ENCODE measurements around the gene ARMC5.
"Not testable (repeated sequence)": the region's sequence is repeated elsewhere in the genome, so short reads cannot be mapped to it uniquely, and the experiment has no call there.

ARMC5 gene

DNA sequence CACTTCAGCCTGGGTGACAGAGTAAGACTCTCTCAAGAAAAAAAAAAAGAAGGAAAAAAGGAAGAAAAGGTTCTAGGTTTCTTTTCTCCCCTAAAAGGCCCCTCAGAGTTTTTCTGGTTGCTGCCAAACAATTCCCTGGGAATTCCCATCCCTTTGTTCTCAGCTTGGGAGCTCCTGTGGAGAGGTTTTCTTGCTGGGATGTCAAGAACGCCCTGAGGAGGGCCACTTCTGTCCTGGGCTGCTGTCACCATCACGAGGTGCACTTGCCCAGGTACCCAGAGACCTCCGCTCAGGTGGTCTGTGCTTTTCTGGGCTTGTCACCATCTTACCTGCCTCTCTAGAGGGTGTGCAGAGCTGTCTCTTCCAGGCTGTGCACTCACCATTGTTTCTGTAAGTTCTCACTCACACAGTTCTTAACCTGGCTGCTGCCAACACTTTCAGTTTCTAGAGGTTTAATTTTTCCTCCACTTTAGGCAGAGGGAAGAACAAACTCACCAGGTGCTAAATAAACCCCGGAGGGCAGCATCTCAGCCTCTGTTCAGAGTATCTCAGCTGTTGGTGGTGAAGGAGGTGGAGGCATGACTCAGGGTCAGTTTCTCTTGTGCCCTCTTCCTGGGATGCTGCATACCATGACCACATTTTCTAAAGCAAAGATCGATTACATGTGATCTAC lies 28.8 kb upstream of the ARMC5 start:
- DNase-seq: no peak

DNA sequence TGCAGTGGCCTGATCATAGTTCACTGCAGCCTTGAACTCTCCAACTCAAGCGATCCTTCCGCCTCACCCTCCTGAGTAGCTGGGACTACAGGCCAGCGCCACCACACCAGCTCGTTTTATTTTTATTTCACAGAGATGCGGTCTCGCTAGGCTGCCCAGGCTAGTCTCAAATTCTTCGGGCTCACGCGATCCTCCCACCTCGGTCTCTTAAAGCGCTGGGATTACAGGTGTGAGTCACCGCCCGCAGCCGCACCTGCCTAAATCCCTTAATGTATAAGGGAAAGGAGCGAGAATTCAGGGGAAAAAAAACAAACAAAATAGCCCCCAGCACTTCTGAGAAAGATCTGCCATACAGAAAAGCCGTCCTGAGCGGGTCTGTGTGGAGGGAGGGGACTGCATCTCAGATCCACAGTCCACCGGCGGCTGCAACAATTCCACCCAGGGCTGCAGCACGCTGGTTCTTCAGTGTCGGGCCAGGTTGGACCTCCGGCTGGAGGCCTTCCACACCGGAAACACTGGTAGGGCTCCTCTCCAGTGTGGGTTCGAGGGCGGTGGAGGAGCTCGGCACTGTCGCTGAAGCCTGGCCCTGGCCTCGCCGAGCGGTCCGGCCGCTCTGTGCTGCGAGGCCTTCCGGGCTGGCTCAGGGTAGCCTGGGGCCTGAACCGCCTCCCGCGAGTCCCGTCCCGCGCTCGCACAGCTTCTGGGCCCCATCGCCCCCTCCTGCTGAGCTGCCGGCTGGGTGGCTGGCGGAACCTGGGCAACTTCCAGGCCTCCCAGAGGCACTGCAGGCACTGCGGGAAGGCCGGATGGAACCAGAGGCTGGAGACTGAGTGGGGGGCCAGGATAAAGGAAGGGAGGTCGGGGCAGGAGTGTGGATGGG lies 23.7 kb upstream of the ARMC5 start:
- no peak for DNase-seq

DNA sequence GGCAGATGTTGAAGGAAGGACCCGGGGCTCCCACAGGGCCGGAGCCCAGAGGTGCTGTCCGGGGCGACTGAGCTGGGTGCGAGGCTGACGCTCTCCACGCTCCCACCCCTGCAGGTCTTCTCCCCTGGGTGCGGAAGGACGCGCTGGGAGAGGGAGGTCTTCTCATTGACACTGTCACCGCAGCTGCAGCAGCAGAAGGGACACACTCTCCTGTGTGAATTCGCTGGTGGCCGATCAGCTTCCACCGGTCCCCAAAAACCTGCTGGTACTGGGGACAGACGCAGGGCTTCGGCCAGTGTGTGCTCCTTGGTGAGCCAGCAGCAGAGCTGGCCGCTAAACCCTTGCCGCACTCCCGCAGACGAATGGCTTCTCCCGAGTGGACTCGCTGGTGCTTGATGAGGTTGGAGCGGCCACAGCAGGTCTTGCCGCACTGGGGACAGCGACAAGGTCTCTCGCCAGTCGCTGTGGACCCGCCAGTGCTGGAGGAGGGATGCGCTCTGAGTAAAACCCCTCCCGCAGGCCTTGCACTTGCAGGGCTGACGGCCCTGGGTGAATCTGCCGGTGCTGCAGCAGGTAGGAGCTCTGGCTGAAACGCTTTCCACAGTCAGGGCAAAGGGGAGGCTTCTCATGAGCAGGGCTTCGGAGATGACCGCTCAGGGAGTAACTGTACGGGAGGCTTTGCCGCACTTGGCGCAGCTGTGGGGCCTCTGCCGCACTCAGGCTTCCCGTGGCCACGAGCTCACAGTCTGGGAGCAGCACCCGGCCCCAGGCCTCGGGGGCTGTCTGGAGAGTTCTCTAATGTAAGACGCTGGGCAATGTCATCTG lies 22.9 kb upstream of the ARMC5 start:
- DNase-seq: no peak

DNA sequence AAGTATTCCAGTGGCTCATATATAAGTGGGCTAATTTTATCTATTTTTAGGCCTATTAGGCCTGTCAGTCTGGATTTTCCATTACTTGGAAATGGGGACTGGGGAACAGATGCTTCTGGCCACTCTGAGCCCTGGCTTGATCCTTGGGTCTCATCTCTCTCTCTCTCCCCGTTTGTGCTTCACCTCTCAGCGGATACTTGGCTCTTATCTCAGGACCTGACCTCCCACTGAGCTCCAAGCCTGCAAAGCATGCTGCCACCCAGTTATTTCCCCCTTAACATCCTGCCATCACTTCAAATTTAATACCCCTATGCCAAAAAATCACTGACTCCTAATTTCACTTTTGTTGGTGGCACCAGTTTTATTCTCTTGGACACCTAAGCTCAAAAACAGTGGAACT lies 20.9 kb upstream of the ARMC5 start:
- no peak for DNase-seq

DNA sequence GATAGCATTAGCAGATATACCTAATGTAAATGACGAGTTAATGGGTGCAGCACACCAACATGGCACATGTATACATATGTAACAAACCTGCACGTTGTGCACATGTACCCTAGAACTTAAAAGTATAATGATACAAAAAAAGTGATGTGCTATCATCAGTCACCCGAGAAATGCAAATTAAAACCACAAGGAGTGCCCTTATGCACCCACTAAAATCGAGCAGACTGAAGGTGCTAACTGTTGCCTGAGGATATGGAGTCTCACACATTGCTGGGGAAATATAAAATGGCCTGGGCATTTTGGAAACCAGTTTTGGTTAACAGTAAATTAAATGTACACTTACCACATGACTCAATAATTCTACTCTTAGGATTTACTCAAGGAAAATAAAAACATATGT lies 20.3 kb upstream of the ARMC5 start:
- DNase-seq: not testable (repeated sequence)

DNA sequence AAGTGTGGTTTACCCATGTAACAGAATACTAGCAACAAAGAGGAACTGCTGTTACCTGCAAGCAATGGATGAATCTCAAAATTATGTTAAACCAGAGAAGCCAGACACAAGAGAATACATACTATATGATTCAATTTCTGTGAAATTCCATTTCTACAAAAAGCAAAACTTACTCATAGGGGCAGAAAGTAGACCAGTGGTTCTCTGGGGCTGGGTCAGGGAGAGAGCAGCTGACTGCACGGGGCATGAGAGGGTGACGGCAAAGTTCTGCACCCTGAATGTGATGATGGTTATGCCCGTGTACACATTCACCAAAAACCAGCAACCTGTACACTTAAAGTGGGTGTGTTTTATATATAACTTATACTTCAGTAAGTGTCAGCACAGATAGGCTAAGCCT lies 19.8 kb upstream of the ARMC5 start:
- no peak for DNase-seq

DNA sequence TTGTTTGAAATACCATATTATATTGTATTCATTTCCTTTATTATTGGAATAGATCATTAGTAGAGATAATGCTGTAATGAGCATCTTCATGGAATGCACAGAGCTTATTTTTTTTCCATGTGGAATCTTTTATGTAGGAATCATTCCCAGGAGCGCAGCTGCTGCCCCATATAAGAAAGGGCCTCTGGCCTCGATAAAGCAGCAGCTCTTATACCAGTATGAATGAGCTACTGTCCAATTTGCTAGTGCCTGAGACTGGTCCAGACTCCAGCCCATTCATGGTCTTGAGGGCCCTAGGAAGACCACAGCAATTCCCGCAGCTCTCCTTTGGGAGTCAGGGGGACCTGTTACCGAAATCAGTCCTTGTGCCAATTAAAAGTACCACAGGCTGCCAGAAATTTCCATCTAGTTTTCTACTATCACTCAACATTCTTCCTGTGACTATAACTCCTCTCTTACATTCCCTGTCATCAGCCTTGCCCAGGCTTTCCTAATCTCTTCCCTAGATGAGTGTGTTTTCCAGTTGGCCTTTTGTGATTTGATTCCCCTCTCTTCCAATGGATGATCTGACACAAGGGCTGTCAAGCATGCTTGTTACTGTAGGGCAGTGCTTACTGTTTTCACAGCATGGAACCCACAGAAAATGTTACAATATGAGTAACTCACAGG lies 18.7 kb upstream of the ARMC5 start:
- peak in 7 of 58 donors; percentile 8 to 45 (median 16) for DNase-seq

DNA sequence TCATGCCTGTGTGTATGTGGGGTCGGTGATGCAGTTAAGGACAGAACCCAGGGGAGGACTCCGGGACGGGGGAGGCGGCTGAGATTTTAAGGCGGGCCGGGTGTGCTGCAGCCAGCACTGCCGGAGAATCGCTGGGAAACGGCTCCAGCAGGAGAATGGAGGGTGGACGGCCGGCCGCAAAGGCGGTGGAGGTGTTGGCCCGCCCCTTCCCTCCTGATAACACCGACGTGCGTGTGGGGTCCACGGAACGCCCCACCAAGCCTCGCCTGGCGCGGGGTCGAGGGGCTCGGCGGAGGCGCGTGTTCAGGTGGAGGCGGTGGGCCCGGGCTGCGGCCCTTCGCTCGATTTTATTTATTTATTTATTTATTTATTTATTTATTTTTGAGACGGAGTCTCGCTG lies 17.3 kb upstream of the ARMC5 start:
- DNase-seq: no peak

DNA sequence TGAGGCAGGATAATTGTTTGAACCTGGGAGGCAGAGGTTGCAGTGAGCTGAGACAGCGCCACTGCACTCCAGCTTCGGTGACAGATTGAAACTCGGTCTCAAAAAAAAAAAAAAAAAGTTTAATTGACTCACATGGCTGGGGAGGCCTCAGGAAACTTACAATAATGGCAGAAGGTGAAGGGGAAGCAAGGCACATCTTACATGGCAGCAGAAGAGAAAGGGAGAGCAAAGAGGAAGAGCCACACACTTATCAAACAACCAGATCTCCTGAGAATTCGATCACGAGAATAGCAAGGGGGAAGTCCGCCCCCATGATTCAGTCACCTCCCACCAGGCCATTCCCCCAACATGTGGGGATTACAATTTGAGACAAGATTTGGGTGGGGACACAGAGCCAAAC lies 13.4 kb upstream of the ARMC5 start:
- not testable (repeated sequence) for DNase-seq

DNA sequence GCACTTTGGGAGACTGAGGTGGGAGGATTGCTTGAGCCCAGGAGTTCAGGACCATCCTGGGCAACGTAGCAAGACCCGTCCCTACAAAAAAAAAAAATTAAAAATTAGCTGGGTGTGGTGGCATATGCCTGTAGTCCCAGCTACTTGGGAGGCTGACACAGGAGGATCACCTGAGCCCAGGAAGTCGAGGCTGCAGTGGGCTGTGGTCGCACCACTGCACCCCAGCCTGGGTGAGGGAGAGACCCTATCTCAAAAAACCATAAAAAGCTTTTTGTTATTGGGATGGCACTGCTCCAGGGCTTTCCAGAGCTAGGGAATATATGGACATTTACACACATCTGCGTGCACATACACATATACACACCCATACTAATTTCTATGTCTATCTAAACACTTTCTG lies 8.1 kb upstream of the ARMC5 start:
- DNase-seq: no peak

DNA sequence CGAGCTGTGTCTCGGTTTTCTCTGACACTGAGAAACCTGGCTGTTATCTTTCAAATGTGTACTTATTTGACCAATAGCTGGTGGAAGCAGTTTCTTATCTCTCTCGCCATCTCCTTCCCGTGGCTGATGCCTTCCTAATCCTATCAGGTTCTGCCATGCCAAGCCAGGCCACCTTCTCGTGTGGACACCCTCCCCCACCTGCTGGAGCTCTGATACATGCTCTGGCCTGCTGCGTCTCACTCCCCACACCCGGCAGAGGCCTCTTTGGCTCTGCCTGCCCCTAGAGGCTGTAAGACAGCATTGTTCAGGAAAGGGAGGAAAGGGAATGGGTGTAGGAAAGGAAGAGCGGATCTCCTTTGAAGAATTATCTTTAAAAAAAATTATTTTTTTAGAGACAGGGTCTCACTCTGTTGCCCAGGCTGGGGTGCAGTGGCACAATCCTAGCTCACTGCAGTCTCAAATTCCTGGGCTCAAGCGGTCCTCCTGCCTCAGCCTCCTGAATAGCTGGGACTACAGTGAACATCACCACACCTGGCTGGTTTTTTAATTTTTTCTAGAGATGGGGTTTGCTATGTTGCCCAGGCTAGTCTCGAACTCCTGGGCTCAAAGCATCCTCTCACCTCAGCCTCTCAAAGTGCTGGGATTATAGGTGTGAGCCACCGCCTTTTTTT lies 7.5 kb upstream of the ARMC5 start:
- DNase-seq: peak in 26 of 58 donors; percentile 4 to 70 (median 27)

DNA sequence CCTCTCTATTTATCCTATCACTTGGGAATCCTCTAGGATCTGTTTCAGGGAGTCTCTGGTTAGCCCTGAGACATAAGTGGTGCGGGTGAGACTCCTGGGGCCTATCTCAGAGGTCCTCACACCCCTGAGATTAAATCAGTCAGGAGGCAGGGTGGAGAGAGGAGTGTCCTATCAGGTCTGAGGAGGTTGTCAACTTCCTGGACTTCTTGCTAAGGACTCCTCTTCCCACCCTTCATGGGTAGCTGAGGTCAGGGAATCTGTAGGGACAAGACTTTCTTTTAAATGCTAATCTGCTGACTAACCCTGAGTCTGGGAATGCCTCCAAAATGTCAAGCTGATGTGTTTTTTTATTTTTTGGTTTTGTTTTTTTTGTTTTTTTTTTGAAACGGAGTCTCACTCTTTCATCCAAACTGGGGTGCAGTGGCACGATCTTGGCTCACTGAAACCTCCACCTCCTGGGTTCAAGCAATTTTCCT lies 6.6 kb upstream of the ARMC5 start:
- DNase-seq: peak in 1 of 58 donors; percentile 15

DNA sequence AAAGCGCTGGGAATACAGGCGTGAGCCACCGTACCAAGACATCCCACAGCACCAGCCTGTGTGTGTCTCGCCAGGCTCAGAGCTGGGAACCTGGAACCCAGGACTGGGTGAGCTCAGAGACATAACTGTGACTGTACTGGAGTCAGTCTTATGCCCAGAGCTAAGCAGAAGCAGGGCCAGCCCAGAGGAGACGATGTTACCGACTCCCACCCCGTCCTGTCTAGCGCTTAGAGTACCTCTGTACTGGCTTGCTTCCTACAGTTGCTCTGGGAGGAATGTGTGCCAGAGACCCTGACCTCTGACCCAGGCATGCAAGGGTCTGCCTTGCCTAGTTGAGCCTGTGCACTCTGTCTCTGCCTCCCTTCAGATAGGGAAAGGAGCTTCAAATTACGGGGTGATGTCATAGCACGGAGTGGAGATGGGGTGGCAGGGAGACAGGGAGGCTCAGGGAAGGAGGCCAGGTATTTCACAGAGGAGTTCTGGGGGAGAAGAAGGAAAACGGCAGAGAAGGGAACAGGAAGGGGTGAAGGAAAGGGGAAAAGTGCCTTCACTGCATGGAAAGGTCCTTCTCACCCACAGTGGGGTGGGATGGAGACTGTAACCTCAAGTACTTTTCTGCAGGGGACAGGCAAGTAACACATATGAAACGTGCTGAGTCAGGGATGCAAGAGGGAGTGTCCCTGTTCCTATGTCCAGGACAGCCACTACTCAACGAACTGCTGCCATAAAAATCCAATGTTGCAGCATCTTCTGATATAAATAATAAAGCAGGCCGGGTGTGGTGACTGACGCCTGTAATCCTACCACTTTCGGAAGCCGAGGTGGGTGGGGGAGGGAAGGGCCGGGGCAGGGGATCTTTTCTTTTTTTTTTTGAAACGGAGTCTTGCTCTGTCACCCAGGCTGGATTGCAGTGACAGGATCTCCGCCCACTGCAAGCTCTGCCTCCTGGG lies 5.8 kb upstream of the ARMC5 start:
- DNase-seq: no peak

DNA sequence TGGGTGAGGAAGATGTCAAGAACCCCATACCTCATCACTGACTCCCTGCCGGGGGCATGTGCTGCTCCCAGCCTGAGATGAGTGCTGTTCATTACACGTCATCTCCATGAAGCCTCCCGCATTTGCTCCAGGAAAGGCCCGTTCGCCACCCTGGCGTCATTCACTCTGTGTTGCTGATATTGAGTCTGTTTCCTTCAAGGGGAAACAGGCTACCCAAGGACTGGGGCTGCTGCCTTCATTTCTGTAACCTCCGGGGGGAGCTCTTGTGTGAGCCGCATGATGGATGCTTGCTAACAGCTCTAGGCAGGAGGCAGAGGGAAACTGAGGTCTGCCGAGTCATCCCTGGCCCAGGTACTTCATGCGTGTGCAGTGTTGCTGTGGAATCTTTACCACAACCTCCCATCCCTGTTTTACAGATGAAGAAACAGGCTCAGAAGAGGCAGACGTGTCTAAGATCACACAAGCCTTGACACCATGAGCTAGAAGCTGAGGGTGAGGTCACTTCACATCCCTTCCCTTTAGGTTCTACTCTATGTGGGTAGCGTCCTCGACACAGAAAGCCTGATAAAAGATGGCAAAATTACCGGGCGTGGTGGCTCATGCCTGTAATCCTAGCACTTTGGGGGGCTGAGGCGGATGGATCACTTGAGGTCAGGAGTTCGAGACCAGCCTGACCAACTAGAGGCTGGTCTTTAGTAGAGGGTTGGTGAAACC lies 3.5 kb upstream of the ARMC5 start:
- no peak for DNase-seq

DNA sequence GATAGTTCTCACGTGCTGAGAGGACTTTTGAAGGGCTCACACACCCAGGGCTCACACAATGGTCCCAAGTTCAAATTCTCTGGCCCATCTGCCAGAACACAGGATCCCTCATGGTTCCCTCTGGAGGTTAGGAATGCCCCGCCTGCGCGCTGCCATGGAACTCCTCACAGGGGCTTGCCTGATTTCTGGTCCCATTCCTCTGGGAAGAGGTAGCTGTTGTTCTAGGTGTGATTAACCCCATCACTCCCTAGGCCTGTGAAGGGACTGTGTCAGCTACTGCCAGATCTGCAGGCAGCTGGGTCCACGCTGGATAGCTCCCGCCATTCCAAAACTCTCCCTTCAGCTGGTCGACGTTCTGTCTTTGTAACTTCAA lies 2.3 kb upstream of the ARMC5 start:
- no peak for DNase-seq

DNA sequence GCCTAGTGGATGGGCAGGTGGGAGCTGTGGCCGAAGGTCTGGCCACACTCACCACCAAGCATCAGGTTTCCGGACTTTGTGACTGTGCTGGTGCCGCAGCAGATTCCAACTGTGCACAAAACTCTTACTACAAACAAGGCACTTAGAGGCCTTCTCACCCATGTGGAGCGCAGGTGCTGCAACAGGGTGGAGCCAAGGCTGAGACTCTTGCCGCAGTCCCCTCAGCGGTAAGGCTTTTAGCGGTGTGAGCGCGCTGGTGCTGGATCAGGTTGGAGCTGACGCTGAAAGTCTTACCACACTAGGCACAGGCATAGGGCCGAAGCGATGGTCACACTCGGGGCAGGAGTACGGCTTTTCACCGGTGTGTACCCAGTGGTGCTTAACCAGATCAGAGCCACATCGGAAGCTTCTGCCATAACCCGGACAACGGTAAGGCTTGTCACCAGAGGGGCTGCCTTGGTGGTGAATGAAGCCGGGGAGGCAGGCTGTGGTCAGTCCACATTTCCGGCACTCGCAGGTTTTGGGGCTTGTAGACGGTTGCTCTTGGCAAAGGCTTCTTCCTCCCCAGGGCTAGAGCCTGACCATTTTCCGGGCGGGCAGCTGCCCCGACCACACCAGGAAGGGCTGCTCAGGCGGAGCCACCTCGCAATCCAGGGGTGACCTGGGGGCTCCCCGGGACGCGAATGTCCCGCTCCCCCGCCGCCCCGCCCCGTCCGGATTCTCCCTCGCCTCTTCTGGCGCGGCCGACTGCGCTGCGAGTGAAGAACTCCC lies 1.0 kb upstream of the ARMC5 start:
- peak in 15 of 58 donors; percentile 31 to 63 (median 50) for DNase-seq

DNA sequence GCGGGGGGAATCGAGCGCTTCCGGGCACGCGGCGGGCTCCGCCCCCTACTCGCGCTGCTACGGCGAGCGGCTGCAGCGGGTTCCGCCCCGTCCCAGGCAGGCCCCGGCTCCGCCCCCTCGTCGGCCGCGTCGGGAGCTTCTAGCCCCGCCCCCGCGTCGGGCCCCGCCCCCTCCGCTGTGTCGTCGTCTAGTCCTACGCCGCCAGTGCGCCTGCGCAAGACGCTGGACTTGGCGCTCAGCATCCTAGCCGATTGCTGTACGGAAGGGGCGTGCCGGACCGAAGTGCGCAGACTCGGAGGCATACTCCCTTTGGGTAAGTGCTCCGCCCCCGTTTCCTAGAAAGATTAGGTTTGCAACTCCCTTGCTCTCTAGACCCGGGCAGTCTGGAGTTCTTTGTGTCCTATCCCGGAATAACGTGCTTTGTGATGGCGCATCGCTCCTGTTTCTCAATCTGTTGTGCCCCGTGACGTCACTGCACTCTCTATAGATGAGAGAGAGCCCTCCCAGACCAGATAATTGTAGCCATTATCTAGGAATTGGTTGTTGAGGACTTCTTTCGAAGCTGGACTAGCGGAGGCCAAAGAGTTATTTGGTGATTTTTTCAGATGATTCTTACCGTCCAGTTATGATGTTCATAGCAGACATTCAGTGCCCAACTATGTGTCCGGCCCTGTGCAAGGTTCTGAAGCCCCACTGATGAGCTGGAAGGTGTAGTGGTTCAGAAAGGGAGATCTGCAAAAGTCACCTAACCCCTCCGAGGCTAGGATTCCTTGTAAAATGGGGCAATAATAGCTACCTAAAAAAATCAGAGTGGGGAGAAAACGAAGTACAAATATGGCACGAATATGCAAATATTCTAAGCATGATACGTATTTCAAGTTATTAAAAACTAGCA lies 633 bp downstream of the ARMC5 start:
- peak; percentile 92 to 100 (median 99) for DNase-seq
